AG20443 (cell line): ENCODE results near the gene NEUROD2.

Source experiments
- DNase-seq: peaks from one replicate; pipeline ENCODE4 v3.0.0; 2012; ENCODE audit warnings: low spot score, mixed read lengths

The NEUROD2 gene

GRCh38 chr17:39618956-39619785 is 11.5 kb upstream of the NEUROD2 start:
- DNase-seq: no peak

DNA sequence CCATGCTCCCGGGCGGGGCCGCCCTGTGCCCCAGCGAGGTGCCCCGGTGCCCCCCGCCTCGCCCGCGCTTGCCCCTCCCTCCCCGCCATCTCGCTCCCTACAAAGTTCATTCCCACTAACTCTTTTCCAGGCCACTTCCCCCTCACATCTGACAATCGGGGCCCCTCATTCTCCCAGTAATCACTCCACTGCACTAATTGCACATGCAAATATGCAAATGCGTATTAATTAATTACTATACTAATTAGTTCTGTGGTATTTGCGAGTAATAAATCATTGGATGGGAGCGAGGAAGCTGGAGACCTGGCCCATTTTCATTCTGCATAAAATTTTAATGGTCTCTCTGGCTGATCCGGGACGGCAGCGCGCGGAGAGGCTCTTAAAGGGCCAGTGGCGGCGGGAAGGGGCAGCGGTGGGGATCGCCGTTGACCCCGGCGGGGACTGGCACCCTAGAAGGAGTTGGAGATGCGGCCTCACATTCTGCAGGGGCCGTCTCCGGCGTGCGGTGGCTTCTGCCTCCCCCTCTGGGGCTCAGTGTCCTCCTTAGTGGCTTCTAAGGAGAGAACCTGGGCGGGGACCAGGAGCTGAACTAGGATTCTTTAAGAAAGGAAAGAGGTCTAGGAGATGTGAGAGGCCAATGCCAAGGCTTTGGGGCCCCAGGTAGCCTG is 10.7 kb upstream of the NEUROD2 start:
- DNase-seq: peak; percentile 48

GRCh38 chr17:39617446-39618245 is 9.9 kb upstream of the NEUROD2 start:
- peak; percentile 77 for DNase-seq

GRCh38 chr17:39617100-39617445 is 9.4 kb upstream of the NEUROD2 start:
- no peak for DNase-seq

- no peak for DNase-seq
Measured at GRCh38 chr17:39615434-39615833, 7.7 kb upstream of the NEUROD2 start.

DNA sequence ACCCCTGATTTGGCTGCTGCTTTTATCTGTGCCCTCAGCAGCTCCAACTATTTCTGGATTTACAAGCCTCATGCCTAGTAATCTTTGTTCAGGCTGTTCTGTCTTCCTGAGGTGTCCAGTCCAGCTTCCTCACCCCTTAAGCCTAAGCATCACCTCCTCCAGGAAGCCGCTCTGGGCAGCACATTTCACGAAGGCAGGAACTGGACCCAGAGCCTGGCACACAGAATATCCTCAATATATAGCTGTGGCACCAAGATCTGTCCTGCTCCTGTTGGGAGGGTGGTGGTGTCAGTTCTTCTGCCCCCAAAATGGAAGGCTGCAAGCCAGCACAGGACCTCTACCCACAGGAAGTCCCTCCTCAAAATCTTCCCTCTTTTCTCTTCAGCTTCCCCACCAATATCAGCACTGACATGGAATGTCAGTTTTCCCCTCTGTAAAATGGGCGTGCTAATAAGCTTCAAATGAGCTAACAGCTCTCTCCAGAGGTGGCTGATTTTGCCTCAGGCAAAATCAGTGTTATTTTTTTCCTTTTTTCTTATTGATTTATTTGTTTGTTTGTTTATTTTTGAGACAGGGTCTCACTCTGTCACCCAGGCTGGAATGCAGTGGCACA is 6.9 kb upstream of the NEUROD2 start:
- no peak for DNase-seq

GRCh38 chr17:39612935-39613464 is 5.3 kb upstream of the NEUROD2 start:
- no peak for DNase-seq

DNA sequence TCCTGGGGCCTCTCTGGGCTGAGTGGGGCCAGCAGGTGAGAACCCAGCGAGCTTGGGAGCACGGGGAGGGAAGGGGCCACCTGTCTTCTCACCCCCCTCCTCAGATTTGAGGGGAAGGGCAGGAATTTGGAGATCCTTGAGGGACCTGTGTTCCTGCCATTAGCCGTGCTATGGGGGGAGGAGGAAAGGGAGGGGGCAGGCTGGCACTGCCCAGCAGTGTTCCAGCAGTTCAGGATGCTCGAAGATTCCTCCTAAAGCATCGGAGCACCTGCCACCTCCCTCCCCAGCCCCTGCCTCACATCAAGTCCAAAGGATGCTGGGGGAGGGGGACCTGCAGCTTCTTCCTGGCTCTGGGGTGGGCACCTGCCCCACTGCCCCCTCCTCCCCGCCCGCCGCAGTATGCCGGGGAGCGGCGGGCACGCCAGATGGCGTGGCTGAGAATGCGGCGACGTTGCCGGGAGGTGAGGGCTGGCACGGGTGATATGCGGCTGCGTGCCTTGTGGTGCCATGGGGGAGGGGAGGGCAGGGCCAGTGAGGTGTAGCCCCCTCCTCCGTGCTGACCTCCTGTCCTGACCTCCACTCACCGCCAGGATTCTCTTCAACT is 4.7 kb upstream of the NEUROD2 start:
- DNase-seq: no peak

DNA sequence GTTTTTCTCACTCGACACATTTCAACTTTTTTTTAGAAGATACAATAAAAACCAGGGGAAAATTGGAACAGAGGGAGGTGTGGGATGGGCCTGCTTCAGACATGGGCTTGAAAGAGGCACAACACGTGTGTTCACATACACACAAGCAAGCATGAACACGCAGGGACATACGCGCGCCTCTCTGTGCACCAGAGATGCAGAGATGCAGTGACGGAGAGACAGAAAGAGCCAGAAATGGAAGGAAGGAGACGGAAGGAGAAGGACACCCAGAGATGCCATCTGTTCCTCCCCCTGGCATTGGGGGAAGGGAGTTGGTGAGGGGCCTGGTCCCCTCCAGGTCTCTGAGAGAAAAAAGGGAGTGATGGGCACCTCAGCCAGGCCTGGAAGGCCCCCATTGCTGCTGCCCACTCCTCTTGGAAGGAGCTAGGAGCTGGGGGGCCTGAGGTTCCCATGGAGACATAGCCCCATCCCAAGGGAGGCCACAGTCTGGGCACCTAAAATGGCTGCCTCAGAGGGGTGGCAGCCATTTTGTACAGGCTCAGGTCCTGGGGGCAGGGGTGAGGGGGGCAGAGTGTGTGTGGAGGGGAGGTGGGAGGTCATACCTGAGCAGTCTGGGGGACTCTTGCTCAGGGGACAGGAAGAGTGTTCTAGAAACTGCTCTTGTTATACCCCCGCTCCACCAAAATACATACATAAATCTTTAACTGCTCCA is 3.8 kb upstream of the NEUROD2 start:
- DNase-seq: no peak

GRCh38 chr17:39609416-39610025 is 1.8 kb upstream of the NEUROD2 start:
- DNase-seq: no peak

- no peak for DNase-seq
Measured at GRCh38 chr17:39608142-39608981, 642 bp upstream of the NEUROD2 start.

GRCh38 chr17:39607057-39607850 is 466 bp downstream of the NEUROD2 start:
- no peak for DNase-seq

- DNase-seq: no peak
Measured at GRCh38 chr17:39606434-39607056, 1.2 kb downstream of the NEUROD2 start.

GRCh38 chr17:39605492-39606433 is 2.0 kb downstream of the NEUROD2 start:
- no peak for DNase-seq

DNA sequence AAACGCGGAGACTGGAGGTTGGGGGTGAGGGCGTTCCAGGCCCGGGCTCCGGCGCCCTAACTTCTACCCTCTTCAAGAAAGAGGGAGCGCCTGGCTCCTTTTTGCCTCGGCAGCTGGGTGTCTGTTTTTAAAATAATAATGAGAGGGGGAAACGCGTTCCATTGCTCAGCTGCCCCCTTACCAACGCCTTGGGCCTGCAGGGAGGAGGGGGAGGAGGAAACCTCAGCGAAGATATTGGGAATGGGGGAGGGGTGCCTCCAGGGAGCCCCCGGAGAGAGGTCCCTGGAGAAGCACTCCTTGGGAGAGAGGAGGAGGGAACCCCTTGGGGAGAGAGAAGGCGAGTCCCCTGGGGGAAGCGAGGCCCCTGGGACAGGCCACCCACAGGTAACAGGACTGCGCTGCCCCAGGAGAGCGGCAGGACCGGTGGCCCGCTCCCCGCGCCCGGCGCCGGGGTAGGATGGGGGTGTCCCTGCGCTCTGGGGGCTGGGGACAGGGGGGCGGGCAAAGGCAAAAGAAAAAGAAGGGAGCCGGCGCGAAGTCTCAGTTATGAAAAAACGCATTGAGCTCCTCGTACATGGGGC is 2.7 kb downstream of the NEUROD2 start:
- no peak for DNase-seq

DNA sequence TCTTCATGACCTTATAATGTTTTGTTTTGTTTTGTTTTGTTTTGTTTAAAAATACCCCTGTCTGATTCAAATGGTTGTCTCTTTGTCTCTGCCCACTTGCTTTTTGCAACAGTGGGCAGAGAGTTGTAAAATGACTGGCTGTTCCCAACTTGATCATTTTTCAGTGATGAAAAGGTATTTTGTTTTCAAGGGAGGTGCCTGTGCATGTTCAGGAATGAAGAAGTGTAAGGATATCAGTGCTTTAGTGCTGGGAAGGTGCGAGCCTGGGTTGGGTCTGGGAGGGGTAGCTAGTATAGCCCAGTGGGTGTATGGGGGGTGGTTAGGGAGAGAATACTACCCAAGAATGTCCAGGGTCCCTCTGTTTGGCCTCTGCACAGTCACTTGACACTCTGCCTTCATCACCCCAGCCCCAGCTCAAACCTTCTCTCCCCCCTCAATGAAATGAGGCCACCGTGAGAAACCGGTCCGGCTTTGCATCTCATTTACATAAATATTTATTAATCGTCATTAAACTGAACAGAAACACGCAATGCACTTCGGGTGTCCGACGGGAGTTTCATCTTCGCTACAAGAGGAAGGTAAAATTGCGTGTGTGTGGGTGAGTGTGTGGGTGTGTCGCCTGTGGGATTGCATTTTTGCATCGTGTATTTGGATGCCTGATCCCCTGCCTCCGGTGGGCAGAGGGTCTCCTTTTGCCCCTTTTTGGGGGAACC is 4.3 kb downstream of the NEUROD2 start:
- no peak for DNase-seq
